GM19395 (cell line): Measurements from ENCODE around the gene ASPSCR1.
A peak's percentile ranks its signal among the peaks of the same experiment; 100 is the strongest.

Source experiments
- ATAC-seq: cut with Tn5 transposase; IDR thresholded peaks from one replicate; pipeline ENCODE4 v1.9.1; 2021; ENCODE audit warnings: mild to moderate bottlenecking, moderate library complexity; ENCODE audit not compliant: unreplicated experiment

The ASPSCR1 gene

DNA sequence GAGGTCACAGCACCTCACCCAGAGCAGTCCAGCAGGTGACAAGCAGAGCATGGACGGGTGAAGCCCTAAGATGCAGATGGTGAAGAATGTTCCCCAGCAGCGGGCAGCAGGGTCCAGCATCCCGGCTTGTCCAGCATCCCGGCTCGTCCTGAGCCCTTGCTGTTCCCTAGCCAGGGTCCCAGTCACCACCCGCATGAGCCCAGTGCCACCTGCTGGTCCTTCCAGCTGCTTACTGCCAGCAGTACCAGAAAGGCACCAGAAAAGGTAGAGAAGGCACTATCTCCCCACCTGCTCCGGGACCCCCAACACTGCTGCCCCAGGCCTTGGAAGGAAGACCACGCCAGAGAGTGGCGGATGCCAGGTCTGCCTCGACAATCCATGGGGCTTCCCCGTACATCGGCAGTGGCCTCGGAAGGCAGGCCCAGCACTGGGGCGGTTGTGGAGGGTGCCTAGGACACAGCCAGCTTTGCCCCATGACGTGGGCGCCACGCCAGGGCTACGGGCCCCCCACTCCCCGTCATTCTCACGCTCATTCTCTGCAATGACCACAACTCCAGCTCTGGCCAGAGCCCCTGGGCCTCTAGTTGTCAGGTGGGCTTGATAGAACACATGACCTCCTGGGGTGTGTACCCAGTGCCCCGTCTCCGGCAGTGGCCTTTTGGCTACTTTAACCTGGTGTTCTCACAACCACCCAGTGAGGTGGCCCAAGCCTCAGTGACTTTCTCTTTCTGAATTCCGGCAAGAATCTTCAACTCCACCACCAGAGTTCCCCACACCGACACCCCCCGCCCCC, 43.9 kb downstream of the ASPSCR1 start:
- no peak for ATAC-seq

DNA sequence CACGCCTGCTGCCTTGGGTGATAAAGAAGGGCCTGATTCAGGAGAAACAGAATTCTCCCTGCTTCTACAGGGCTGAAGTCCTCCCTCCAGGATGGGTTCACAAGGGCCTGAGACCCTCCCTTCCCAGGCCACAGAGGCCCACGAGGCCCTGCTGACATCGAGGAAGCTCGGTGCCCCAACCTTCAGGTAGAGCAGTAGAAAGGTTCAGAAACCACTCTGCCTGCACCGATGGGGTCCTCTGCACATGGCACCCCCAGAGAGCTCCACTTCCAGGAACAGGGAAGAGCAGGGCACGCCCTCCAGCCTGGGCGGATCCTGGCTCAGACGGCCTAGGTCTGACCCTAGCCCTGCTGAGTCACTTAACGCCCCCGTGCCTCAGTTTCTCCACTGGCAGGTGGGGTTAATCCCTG, 44.5 kb downstream of the ASPSCR1 start:
- ATAC-seq = no peak

DNA sequence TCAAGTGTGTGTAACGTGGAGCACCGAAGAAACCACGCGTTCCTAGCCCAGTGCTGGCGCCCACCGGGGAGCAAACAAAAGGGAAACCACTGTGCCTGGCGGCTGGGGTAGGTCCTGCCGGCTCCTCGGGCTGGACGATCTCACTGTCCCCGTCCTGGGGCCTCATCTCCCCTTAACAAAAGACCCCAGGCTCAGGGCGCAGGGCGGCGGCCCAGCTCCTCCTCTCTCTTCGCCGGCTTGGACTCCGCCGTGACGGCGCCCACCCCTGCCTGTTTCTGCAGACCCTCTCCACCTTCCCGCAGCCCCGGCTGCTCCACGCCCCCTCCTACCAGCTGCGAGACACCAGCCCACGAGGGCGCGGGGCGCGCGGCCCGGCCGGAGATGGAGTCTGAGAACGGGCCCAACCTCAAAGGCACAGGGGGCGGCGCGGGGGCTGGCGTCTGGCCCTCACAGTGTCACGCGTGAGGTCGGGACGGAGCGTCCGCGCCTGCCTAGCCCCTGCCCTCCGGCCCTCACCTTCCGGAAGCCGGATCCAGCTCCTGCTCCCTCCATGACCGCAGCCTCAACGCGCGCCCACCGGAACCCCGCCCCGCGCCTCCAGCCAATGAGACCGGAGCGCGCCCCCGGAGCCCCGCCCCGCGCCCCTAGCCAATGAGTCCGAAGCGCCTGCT, 45.0 kb downstream of the ASPSCR1 start, which contains the start of gene CENPX:
Gene CENPX (minus strand): TSS at position 569 of the 671 bp plus-strand sequence. CDS start 17 bp downstream, at position 552.
- peak; percentile 20 for ATAC-seq

- ATAC-seq = peak; percentile 85
Observed at GRCh38 chr17:82022981-82023446, 45.6 kb downstream of the ASPSCR1 start, which contains the start of gene LRRC45. LRRC45 (plus strand) TSS chr17:82023305; CDS start chr17:82023644, 339 bp downstream.

DNA sequence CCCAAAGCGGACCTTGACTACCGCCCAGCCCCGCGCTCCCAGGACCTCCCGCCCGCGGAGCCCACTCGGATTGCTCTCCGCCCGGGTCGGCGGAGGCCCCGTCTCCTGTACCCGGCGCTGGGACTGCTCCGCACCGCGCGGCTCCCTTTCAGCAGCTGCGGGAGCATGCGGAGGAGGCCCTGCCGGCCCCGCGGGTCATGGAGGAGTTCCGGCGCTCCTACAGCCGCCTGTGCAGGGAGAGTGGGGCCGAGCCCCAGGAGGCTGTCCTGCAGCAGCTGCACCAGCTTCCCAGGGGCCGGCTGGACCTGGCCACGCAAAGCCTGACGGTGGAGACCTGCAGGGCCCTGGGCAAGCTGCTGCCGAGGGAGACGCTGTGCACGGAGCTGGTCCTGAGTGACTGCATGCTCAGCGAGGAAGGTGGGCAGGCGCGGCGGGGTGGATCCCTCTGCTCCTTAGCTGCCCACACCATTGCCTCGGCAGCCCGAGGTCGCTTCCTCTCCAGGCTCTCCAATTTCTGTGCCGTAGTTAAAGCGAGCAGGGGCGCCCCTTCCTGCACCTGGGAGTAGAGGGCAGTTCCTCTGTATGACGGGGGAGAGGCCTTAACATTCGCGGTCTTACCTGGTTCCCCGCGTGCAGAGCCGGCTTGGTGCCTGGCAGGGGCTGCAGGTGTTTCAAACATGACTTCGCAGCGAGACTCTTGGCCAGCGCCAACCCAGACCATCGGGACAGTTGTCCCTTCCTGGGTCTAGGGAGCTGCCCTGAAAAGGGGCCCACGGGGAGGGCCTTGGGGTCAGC, 46.2 kb downstream of the ASPSCR1 start:
- ATAC-seq = peak; percentile 15

- ATAC-seq = no peak
Observed at GRCh38 chr17:82024859-82025258, 47.4 kb downstream of the ASPSCR1 start.

DNA sequence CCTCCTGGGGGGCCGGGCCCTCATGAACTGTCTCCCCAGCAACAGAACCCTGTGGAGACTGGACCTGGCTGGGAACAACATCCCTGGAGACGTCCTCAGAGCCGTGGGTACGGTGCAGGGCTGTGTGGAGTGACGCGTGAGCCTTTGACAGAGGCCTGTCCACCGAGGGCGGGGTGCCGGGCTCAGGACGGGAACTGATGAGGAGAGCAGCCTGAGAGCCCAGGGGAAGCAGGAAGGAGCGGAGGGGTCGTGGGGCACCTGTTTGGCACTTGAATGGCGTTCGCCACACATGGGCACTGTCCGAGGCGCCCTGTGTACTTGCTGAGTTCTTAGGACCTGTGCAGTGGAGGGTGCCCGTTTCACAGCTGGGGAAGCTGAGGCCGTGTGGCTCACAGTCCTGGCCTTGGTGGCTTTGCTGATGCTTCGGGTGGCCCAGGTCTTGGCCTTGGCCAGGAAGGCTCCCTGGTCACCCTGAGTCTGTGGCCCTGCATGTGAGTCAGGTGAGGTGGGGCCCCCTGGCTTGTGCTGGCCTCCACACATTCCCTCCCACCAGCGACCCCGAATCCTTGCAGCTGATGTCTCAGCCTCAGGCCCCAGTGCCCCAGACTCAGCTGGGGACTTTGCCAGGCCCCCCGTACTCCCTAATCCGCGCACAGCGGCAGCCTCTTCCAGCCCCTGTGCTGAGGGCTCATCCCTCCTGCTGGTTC, 48.1 kb downstream of the ASPSCR1 start:
- ATAC-seq = no peak

DNA sequence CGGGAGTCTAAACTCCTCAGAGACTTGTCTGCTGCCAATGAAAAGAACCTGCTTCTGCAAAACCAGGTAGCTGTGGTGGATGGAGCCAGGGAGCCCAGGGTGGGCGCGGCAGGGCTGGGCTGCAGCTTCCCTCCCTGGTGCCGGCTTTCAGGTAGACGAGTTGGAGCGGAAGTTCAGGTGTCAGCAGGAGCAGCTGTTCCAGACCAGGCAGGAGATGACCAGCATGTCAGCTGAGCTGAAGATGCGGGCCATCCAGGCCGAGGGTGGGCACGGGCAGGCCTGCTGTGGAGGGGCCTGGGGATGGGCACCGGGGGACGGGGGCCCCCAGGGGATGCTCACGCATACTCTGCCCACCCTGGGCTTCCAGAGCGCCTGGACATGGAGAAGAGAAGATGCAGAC, 50.8 kb downstream of the ASPSCR1 start:
- no peak for ATAC-seq

- ATAC-seq = no peak
Observed at GRCh38 chr17:82028966-82029365, 51.5 kb downstream of the ASPSCR1 start.

DNA sequence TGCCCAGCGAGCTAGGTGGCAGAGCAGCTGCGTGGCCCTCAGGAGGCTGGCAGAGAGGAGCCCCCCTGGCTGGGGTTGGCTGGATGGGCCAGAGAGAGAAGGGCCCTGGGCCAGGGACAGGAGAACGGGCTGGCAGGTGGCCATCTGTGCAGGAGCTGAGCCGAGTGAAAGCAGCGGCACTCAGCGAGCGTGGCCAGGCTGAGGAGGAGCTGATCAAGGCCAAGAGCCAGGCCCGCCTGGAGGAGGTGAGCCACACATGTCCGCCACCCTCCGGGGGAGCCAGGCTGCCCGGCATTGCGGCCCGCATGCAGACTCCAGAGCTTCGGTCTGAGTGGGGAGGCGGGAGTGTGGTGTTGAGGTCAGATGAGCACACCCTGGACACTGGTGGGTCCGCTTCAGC, 52.0 kb downstream of the ASPSCR1 start:
- ATAC-seq = no peak

DNA sequence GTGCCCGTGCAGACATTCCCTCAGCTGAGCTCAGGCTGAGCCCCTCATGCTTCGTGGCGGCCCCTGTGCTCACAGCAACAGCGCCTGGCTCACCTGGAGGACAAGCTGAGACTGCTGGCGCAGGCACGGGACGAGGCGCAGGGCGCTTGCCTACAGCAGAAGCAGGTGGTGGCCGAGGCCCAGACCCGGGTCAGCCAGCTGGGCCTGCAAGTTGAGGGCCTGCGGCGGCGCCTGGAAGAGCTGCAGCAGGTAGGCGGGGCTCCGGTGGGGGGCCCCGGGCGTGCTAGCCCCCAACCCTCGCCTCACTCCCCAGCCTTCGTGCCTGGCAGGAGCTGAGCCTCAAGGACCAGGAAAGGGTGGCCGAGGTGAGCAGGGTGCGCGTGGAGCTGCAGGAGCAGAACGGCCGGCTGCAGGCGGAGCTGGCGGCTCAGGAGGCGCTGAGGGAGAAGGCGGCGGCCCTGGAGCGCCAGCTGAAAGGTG, 52.6 kb downstream of the ASPSCR1 start:
- ATAC-seq = no peak

DNA sequence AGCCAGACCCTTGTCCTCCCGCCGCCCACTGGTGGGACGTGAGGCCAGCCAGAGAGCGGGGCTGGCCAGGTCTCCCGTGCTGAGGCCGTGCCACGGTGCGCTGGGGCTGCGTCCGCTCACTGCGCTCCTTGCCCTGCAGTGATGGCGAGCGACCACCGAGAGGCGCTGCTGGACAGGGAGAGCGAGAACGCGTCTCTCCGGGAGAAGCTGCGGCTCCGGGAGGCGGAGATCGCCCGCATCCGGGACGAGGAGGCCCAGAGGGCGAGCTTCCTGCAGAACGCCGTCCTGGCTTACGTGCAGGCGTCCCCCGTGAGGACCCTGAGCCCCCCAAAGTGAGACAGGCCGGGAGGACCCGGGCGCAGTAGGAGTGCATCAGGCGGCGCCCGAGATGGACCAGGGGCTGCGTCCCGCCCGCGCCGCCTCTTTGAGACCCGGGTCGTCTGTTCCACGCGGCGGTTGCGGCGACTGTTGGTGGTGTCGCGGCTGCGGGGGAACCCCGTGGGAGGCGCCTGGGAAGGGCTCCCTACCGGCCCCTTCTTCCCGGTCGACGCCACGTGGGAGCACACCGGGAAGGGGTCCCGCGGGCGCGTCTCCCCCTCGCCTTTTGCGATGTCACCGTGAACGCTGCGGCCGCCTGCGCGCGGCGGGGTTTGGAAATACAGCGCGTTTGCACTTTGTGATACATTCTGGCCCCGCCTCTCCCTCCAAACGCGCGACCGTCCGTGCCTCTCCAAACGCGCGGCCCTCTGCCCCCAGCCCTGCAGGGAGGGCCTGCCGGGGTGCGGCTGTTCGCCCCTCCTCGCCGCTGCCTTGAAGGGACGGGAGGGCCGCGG, 53.3 kb downstream of the ASPSCR1 start:
- no peak for ATAC-seq

DNA sequence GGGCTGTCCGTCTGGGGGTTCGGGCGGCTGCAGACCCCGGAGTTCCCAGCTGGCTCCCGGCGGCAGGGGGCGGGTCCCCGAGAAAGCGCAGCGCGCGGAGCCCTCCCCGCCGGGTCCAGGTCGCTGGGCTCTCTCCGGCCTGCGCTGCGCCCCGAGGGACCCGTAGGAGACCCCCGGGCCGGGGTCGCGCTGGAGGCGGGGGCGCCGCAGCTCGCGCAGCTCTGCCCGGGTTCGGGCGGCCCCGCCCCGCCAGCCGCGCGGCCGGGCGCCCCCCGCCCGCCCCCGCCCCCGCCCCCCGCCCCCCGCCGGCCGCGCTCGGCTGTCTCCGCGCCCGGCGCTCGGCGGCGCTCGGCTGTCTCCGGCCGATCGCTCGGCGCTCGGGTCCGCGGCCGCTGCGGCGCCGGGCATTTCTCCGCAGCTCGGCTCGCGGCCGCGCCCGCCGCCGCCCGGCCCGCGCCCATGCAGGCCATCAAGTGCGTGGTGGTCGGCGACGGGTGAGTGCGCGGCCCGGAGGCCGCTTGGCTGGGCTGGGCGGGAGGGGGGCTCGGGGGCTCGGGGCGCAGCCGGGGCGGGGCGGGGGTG, 54.0 kb downstream of the ASPSCR1 start, which contains the start of gene RAC3:
Gene RAC3 (plus strand): TSS at position 376 of the 582 bp plus-strand sequence. CDS start 84 bp downstream, at position 460.
- no peak for ATAC-seq

DNA sequence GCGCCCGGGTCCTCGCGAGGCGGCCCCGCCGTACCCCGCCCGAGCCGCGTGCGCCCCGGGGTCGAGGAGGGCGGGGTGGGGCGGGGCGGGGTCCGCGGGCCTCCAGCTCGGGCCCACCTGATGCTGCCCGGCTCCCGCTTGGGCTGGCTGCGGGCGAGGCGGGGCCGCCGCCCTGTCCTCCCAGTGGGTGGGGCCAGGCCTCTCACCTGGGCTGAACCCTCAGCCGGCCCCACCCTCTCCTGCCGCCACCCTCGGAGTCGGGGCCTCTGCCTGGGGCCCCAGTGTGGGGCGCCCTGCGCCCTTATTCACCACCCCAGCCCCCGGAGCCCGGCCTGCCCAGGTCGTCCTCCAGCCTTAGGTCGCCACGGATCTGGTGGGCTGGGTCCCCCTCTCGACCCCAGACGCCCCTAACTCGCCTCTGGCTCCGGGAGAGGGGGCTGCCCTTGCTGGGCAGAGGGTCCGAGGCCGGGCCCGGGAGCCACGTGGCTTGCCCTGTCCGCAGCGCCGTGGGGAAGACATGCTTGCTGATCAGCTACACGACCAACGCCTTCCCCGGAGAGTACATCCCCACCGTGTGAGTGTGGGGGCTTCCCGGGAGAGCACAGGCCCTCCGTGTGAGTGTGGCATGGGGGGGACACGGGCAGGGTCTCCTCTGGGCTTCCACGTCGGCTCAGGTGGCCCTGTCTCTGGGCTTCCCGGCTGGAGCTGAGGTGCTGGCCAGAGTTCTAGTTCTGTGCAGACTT, 54.6 kb downstream of the ASPSCR1 start:
- ATAC-seq = no peak

- no peak for ATAC-seq
Observed at GRCh38 chr17:82033359-82034085, 56.1 kb downstream of the ASPSCR1 start.

GRCh38 chr17:82034371-82035011, 57.1 kb downstream of the ASPSCR1 start:
- no peak for ATAC-seq

DNA sequence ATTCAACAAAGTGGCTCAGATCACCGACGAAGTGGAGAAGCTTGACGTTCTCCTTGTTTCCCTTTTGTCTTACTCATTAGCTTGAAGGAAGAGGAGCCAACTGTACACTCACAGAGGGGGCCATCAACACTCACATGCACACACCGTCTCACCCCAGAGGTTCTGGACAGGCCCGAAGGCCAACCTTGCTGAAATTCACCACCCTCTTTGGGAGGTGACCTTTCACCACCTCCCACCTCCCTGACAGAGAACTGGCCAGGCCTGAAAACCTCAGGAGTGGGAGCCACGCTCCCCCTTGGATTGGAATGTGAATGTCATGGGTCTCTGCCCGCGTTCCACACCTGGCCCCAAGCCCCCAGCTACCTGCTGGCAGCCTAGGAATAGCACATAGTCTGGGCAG, 58.1 kb downstream of the ASPSCR1 start:
- ATAC-seq = no peak
